GM18861 (cell line): ENCODE measurements around the gene MYO1D.

Experiments
- ATAC-seq: cut with Tn5 transposase; IDR thresholded peaks from one replicate; pipeline ENCODE4 v1.9.1; 2021; ENCODE audit not compliant: unreplicated experiment

Gene MYO1D

DNA sequence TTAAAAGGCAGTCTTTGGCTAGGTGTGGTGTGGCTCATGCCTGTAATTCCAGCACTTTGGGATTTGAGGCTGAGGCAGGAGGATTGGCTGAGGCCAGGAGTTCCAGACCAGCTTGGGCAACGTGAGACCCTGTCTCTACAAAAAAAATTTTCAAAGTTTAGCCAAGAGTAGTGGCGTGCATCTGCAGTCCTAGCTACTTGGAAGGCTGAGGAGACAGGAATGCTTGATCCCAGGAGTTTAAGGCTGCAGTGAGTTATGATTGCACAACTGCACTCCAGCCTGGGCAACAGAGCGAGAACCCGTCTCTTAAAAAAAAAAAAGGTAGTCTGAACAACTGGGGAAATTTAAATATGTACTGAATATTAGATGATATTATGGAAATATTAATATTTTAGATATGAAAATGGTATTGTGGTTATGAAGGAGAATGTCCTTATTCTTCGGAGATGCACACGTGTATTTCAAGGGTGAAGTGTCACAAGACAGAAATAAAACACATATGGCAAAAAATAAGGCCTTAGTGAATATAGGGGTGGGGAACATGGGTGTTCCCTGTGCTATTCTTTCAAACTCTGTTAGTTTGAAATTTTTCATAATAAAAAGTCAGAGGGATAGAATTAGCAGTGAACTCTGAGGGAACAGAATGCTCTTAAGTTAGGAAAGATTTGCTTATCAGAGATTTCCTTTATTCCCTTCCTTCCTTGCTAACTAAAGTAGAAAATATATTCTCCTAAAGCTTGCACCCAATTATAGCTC, 245.4 kb downstream of the MYO1D start:
- no peak for ATAC-seq

DNA sequence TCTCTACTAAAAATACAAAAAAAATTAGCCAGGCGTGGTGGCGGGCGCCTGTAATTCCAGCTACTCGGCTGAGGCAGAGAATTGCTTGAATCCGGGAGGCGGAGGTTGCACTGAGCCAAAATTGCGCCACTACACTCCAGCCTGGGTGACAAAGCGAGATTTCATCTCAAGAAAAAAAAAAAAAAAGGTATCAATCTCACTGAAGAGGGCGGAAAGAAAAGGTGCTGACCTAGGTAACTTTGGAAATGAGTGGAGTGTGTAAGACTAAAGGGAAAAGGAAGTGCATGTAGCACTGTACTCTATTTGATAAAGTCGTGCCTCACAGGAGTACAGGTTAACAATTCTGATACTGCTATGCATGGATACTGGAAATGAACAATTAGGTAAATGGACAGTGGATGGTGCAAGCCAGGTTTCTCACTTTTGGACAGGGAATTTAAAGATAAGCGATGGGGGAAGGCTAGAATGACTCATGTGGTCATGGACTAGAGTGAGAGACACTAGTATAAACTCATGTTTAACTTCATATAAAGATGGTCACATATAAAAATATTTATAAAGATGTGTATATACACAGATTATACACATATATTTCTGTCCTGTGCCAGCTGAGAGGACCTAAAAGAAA, 247.2 kb downstream of the MYO1D start:
- ATAC-seq, result no peak

DNA sequence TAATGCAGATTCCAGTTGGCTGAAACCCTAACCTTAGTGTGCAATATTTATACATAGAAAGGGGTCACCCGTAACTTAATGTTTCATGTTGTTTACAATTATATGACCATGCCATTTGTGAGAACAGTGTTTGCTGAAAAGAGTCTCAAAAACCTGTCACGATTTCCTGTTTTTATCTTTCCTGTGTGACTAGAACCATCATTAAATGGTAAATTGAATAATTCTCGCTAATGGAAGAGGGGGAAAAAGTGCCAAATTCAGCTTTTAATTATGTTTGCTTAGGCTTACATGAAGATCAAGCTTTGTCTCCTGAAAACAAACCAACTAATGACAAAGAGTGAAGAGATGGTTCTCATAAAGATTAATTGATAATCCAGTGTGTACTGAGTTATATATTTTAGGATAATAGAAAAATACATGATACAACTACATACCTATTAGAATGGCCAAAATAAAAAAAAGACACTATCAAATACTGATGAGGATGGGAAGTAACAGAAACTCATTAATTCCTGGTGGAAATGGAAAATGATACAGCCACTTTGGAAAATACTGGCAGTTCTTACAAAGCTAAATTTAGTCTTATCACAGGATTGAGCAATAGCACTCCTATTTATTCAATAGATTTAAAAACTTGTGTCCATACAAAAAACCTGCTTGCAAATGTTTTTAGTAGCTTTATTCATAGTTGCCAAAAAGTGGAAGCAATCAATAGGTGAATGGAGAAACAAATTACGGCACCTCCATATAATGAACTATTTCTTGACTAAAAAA, 248.5 kb downstream of the MYO1D start:
- no peak for ATAC-seq

DNA sequence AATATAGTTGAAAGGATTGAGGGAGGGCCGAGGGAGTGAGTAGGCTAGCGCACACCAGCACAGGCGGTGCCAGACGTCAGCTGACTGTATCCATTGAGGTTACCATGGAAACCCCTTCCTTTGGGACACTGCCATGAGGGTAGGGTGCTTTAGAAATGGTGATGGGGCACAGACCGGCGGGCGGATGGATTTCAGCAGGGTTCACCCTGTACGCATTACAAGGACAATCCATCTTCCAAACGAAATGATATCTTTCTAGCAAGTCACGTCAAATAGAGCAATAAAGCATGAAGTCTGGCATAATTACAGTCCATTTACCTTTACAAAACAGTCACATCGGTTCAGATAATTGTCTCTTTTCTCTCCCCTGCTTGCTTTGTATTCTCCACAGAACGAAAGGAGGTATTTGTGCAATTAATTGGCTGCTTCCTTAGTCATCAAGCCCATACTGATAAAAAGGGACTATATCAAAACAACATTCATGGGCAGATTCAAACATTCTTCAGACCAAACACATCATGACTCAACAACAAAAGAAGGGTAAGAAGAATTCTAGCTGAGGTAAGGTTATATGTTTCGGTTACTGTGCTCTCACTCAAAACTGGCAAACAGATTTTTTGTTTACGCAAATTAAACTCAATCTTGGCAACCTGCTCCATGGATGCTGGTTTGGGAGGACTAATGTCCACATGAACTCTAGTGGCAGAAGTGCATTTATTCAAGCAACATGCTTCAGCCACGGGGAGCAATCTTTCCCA, 249.5 kb downstream of the MYO1D start:
- no peak for ATAC-seq

DNA sequence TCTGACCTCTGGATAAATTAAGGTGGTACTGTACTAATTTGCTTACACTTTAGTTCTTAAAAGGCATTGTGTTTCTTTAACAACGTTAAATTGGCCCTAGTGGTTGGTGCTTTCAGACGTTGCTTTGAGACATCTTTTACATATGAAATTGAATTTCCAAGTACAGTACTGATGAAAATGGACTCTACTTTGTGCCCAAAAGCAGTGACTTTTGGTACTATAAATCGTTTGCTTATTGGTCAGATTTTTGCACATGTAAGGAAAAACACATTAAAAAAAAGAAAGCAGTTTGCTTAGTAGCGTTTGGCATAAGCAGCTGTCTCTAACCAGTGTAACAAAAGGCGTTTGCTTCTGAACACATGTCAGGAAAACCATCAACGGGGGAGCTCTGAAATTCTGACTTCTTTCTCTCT, 250.5 kb downstream of the MYO1D start:
- ATAC-seq, result no peak

DNA sequence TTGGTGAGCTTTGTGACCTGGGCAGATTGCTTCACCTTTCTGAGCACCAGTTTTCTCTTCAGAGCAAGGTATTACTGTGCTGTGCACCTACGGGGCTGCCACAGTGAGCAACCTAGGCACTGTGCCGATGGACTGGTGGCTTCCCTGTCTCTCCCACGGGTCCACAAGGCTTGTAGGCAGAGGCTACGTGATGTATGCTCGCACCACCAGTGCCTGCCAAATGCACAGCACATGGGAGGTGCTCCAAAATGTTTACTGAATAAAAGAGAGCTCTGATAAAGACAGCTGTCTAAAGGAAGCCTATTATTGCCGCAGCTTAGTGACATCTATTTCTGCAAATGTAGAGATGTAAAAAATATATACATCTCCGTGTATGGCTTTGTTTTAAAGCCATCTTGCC, 251.0 kb downstream of the MYO1D start:
- ATAC-seq, result no peak

DNA sequence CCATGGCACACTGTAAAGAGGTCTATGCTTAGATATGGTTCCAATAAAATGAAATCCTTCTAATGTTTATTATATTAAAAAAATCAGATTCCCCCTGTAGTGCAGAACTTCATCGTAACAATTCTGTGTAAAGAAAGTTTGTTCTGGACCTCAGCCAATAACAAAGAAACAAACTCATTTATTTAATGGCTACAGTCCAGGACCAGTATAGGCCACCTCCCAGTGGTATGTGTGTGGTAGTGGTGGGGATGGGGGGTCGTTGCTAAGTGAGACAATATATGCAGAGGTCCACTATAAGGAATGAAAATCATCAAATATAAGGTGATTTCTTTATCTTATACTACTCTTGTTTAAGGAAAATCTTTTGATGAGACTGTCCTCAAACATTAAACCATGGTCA, 253.7 kb downstream of the MYO1D start:
- ATAC-seq, result no peak

DNA sequence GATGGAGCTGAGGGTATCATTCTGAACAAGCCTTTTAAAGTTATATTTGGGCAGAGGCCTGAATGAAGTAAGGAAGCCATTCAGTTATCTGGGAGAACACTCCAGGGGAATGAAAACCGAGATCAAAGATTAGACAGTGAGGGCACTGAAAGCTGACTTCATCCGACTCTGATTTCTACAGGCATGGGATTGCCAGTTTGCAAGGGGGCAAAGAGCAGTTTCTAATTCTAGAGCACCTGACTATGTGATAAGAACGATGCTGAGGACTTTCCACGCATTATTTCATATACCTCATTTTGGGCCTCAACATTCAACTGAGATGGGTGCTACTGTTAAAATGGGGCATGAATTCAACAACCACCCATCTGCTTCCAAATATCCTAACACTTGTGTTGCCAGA, 254.4 kb downstream of the MYO1D start:
- no peak for ATAC-seq

DNA sequence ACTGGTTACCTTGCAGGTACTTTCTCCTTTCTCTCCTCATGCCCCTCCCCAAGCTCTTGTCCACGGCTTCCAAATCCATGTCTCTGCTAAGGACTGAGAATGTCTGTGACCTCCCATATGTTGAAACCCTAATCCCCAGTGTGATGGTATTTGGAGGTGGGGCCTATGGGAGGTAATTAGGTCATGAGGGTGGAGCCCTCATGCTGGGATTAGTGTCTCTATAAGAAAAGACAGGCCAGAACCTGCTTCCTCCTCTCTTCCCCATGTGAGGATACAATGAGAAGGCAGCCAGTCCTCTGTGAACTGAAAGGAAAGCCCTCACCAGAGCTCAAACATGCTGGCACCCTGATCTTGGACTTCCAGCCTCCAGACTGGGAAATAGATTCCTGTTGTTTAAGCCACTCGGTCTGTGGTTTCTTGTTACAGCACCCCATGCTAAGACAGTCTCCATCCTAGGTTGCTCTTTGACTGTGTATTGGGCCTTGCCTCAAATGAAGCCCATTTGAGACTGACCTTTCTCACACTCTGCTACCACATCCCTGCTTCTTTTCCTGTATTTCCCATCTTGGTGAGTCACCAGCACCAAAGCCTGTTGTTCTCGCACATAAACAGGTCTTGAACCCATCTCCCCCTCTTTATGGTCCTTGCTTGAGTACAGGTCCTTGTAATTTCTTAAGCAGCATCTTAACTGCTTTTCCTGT, 255.2 kb downstream of the MYO1D start:
- no peak for ATAC-seq

DNA sequence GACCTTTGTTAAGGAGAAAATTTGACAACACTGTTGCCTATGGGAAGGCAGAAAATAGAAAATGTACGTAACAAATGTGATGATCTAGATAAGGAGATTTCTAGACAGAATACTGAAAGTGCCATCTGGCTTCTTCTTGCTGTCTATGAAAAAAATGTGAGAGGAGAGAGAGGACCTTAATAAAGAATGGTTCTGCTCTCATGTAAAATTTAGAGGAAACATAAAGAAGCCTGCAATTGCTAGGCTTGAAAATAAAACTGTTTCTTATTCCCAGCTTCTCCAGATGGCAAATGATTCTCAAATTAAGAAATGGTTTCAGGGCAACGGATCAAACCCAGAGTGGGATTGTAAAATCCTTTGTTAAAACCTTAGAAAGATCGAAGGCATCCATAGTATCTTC, 261.6 kb downstream of the MYO1D start:
- ATAC-seq, result no peak

DNA sequence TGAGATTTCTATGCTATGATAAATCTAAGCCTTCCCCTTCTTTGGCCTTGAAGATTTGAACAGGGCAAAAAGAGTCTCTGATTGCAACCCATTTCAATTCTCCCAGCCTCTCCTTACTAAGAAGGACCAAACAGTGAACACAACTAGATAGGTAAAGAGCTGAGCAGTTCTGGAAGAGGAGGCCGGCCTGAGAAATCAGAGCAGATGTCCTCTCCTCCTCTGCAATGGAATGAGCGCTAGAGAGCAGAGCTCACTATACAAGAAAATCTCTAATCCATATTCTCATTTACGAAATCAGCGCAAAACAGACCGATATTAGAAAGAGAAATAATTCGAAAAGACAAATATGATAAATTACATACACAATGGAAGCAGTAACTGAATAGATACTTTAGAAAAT, 266.0 kb downstream of the MYO1D start:
- no peak for ATAC-seq

DNA sequence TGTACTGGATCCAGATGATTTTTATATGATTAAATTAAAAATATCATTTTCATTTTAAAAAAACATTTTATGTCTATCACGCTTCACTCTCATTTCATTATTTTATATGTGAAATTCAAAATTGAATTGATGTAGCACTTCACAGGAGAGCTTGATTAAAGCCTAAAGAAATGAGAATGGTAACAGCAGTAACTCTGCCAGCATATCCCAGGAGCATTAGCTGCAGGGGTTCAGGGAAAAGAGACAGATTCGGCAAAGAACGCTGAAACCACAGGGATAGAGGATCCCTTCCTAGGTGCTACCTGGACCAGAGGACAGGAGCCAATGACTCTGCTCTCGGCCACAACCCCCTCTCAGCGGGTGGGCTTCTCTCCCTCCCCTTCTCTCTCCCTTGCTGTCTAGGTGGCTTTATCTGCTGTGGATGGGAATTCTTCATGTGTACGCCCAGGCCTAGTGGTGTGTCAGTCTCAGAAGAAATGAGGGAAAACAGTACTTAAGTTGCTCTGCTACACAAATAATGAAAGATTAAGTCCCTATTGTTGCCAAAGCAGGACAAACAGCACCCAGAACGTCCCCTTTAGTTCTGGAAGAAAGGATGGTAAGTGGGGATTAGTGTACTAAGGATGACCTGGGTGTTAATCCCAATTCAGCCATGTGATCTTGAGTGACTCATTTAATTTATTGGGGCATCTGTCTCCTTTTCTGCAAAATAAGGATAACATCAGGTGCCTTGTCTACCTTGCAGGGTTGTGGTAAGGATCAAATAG, 266.9 kb downstream of the MYO1D start:
- no peak for ATAC-seq

DNA sequence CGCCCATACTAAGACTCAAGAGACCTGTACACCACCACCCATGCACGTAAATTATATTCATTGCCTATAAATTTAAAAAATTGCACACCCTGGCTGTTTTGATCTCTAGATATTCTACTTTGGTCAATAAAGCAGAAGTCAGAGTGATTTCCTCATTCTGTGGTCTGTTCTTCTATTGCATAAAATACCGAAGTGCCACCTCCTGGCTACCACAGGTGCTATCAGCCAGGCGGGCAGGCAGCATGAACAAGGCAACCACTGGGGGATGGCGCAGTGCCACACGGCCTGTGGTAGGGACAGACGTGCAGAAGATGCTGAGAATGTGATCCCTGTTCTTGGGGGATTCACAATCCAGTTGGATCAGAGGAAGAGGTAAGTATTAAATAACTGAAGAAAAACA, 267.8 kb downstream of the MYO1D start:
- no peak for ATAC-seq

DNA sequence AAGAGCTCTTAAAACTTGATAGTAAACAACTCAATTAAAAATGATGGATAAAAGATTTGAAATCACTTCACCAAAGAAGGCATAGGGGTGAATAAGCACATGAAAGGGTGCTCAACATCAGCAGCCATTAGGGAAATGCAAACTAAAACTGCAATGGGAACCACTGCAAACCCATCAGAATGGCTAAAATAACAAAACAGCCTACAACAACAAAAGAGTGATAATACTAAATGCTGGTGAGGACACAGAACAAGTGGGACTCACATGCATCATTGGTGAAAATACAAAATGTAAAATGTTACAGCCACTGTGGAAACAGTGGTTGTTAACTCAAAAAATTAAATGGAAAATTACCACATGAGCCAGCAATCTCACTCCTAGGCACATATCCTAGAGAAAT, 268.7 kb downstream of the MYO1D start:
- no peak for ATAC-seq

DNA sequence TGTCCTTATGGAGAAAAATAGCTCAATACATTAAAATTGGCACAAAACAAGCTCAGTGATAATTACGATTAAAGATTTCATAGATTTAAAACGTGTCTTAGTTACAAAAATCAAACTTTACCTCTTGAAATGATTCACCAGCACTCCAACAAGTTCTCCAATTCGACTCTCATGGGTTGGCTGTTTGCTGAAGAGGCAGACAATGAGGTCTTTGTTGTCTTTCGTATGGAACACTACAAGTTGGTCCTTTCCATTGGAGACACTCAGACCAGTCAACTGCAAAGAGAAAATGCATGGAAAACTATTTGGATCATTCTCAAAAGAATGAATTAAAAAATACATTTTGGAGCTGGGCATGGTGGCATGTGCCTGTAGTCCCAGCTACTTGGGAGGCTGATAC, 272.0 kb downstream of the MYO1D start:
- no peak for ATAC-seq

DNA sequence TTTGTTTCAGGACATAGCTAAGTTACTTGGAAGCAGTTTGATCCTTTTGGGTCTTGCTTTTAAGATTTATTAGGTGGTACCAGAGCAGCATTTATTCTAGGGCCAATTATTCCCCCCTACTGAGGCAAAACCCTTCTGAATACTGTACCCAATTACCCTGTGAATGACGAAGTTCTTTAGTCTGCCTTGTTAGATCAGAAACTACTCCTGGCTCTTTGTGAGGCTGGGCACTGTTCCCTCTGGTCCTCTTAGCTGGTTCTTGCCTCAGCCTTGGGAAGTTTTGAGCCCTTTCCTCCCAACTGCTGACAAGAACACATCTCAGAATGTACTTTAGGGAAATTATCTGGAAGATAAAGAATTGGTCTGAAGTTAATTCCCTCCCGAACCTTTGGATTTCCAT, 274.5 kb downstream of the MYO1D start:
- ATAC-seq, result no peak

DNA sequence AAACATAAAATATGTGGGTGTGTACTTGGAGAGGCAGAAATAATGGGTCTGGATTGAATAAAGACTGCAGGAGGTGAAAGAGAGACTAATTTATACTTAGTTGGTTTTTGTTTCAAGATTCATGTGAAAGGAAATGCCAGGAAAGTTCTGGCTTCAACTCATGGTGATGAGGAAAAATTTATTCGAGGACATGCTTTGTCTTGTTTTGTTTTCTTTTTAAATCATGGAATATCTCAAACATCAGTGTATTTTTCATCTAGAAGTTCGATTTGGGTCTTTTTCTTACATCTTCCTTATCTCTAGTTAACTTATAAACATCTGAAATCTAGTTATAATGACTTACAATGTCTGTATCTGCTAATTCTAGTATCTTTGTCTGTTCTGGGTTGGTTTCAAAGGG, 275.1 kb downstream of the MYO1D start:
- no peak for ATAC-seq

DNA sequence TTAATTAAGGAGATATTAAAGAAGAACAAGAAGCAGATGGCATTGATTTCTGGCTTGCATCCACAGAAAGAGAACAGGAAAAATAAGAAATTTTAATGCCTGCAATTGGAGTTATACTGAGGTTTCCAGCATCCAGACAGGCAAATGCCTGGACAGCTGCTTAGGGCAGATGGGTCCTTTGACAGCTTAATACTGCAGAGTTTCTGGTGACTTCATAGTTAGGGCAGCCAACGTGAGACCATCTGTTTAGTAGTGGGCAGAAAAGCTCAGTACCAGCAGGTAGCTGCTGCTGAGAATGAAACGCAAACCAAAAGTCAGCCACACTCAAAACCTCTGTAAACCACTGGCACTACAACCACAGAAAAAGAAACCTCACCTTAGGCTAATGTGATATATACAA, 280.3 kb downstream of the MYO1D start:
- no peak for ATAC-seq

DNA sequence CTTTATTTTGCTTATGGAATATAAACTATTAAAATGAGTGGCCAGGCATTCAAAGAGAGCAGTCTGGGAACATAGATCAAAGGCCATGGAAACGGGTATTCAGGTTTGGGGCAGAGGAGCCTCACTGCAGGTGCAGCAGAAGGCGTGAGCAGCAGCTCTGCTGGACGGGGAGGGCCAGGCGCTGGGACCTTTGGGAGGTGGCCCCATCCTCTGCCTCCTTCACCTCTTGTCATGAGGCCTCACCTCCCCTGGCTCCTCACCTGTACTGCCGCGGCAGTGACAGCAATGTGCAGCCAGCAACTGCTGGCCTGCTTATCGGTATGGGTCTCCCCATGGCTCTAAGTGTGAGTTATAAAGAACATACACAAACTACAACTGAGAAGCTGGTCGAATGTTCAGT, 280.7 kb downstream of the MYO1D start:
- ATAC-seq, result no peak

DNA sequence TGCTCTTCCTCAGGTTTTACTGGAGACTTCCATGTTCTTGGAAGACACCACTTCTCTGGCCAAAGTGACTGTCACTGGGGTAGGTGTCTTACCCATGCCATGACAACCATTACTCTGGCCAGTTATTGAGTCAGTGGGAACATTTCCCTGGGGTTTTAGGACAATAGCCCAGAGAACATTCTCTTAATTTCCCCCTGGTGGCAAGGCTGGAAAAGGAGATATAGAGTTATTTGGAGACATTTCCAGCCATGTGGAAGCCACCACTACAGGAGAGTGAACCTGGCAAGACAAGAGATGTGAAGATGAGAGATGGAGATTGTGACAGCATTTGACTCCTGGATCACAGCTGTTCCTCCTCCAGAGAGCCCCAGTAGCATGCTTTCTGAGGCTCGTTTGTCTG, 283.9 kb downstream of the MYO1D start:
- ATAC-seq, result no peak
